HepG2 (cell line): Measurements from ENCODE around the gene GFOD1. TPM values are rescaled to one million over a fixed set of nuclear protein-coding genes. Genes with fewer than 3 reads are reported as not detected.
A peak's percentile ranks its signal among the peaks of the same experiment; 100 is the strongest.
"Not testable (repeated sequence)": the region's sequence is repeated elsewhere in the genome, so short reads cannot be mapped to it uniquely, and the experiment has no call there.

Experiments used
- ATAC-seq: fragments of 200-7000 bp; cut with Tn5 transposase; 3 replicates; pipeline ENCODE4 v1.9.1; 2020; ENCODE audit warnings: mild to moderate bottlenecking, moderate library complexity
- BruUV-seq: library from RNA; stranded (reverse); fragments of 400-500 nt; replicated peaks from 2 replicates; lab custom pipeline; 2021; lab: Mats Ljungman, UMichigan
- CTCF ChIA-PET: fragments of 300-600 bp; formaldehyde crosslinking; extraction: SDS; loops from one replicate; lab custom pipeline; 2021; ENCODE audit warnings: low total read pairs, inconsistent platforms, low intra/inter-chr PET ratio; lab: Yijun Ruan, JAX
- POLR2A ChIA-PET: fragments of 350-600 bp; sonication (Branson Sonifier 250); formaldehyde crosslinking; loops from one replicate; lab custom pipeline; 2020; ENCODE audit warnings: antibody characterized with exemption, inconsistent platforms; lab: Yijun Ruan, JAX
- DNase-seq: peaks from one replicate; pipeline ENCODE4 v3.0.0-alpha.2; 2015; ENCODE audit warnings: low spot score
- FAIRE-seq: peaks from 3 replicates; lab custom pipeline; 2011; peaks lifted over from hg19 to GRCh38; lab: Jason Lieb, UNC
- H2AFZ ChIP-seq: one replicate; pipeline ENCODE4 v1.6.1; 2011; ENCODE audit warnings: low read length, inconsistent platforms
- H3K27ac ChIP-seq: fragments of 300-600 bp; 3 replicates; pipeline ENCODE4 v1.8.0; 2011; ENCODE audit warnings: mixed run types, mild to moderate bottlenecking, mixed read lengths, low read length, inconsistent platforms; ENCODE audit not compliant: insufficient read depth; ENCODE audit errors: extremely low read length
- H3K27me3 ChIP-seq, 2 experiments: fragments of 200-600 bp in 1 of 2; 2 replicates in 1 of 2; 3 replicates in 1 of 2; pipeline versions ENCODE4 v1.6.0 to v1.8.0; 2011; ENCODE audit warnings: low read length in 2 of 2, mild to moderate bottlenecking in 2 of 2, moderate library complexity in 2 of 2, inconsistent platforms in 1 of 2; ENCODE audit not compliant: insufficient read depth in 2 of 2, control insufficient read depth in 1 of 2
- H3K36me3 ChIP-seq, 2 experiments: fragments of 200-600 bp in 1 of 2; replicated peaks in 1 of 2; 2 replicates in 1 of 2; 3 replicates in 1 of 2; pipeline versions ENCODE4 v1.5.1 to v1.8.0; 2011; ENCODE audit warnings: low read length in 2 of 2, inconsistent platforms in 1 of 2; ENCODE audit not compliant: insufficient read depth in 2 of 2, control insufficient read depth in 1 of 2
- H3K4me1 ChIP-seq: 2 replicates; pipeline ENCODE4 v1.5.1; 2012; ENCODE audit warnings: low read length, inconsistent platforms; ENCODE audit not compliant: insufficient read depth
- H3K4me2 ChIP-seq: 2 replicates; pipeline ENCODE4 v1.6.0; 2011; ENCODE audit warnings: low read depth, low read length, inconsistent platforms
- H3K4me3 ChIP-seq, 3 experiments: fragments of 200-600 bp in 1 of 3; sonication (generic), shearing (Covaris generic) in 1 of 3; replicated peaks in 1 of 3; 2 replicates each; pipeline ENCODE4 v1.5.1; 2011 to 2016; ENCODE audit warnings: low read length in 3 of 3, inconsistent platforms in 2 of 3, low read depth in 2 of 3, mild to moderate bottlenecking in 2 of 3, control low read depth in 1 of 3, mixed read lengths in 1 of 3; ENCODE audit not compliant: insufficient read depth in 1 of 3
- H3K79me2 ChIP-seq: one replicate; pipeline ENCODE4 v1.6.1; 2011; ENCODE audit warnings: low read length, inconsistent platforms; ENCODE audit not compliant: insufficient read depth
- H3K9ac ChIP-seq: 2 replicates; pipeline ENCODE4 v1.6.0; 2011; ENCODE audit warnings: mild to moderate bottlenecking, low read depth, low read length, inconsistent platforms; ENCODE audit not compliant: insufficient read depth
- H3K9me3 ChIP-seq: 2 replicates; pipeline ENCODE4 v1.5.1; 2012; ENCODE audit warnings: mild to moderate bottlenecking, low read length
- H4K20me1 ChIP-seq: 2 replicates; pipeline ENCODE4 v1.6.0; 2011; ENCODE audit warnings: inconsistent platforms, mild to moderate bottlenecking, low read length, moderate library complexity; ENCODE audit not compliant: insufficient read depth
- ATRX ChIP-seq: sonication (generic); formaldehyde crosslinking; IDR thresholded peaks from 2 replicates; pipeline ENCODE4 v1.4.0; 2020; ENCODE audit warnings: missing genetic modification reagents, borderline replicate concordance
- CREM ChIP-seq, 2 experiments: sonication (generic) in 1 of 2; formaldehyde crosslinking in 1 of 2; IDR thresholded peaks; 2 replicates each; pipeline versions ENCODE4 v1.4.0 to v1.6.1; 2016 to 2020; ENCODE audit warnings: antibody characterized with exemption in 1 of 2, mild to moderate bottlenecking in 1 of 2, missing genetic modification reagents in 1 of 2
- FOXA1 ChIP-seq, 2 experiments: fragments of 450-650 bp in 1 of 2; sonication (generic) in 1 of 2; formaldehyde crosslinking in 1 of 2; IDR thresholded peaks; 2 replicates each; pipeline versions ENCODE4 v1.4.0 to v1.6.1; 2016 to 2020; ENCODE audit warnings: missing genetic modification reagents in 1 of 2
- GABPB1 ChIP-seq: IDR thresholded peaks from 2 replicates; pipeline ENCODE4 v1.6.1; 2016; ENCODE audit warnings: mild to moderate bottlenecking, missing genetic modification reagents, moderate library complexity, missing compliant biosample characterization
- HOXA5 ChIP-seq: sonication (generic); formaldehyde crosslinking; IDR thresholded peaks from 2 replicates; pipeline ENCODE4 v1.4.0; 2020; ENCODE audit warnings: missing genetic modification reagents
- MATR3 ChIP-seq: sonication (generic); formaldehyde crosslinking; IDR thresholded peaks from 2 replicates; pipeline ENCODE4 v1.4.0; 2020; ENCODE audit warnings: missing genetic modification reagents
- MXD3 ChIP-seq: IDR thresholded peaks from 2 replicates; pipeline ENCODE4 v1.6.1; 2016; ENCODE audit warnings: mild to moderate bottlenecking, missing biosample characterization, missing genetic modification reagents
- NR1H2 ChIP-seq: sonication (generic); formaldehyde crosslinking; IDR thresholded peaks from 2 replicates; pipeline ENCODE4 v1.8.1; 2022; ENCODE audit warnings: low read depth, missing genetic modification reagents, borderline replicate concordance
- PAWR ChIP-seq: sonication (generic); formaldehyde crosslinking; IDR thresholded peaks from 2 replicates; pipeline ENCODE4 v1.4.0; 2020; ENCODE audit warnings: missing genetic modification reagents, mild to moderate bottlenecking, borderline replicate concordance
- SSRP1 ChIP-seq: IDR thresholded peaks from 2 replicates; pipeline ENCODE4 v1.6.1; 2016; ENCODE audit warnings: control low read depth
- ZMYM2 ChIP-seq: sonication (generic); formaldehyde crosslinking; IDR thresholded peaks from 2 replicates; pipeline ENCODE4 v1.8.0; 2022; ENCODE audit warnings: mild to moderate bottlenecking, missing genetic modification reagents
- ZNF260 ChIP-seq: sonication (generic); formaldehyde crosslinking; IDR thresholded peaks from 2 replicates; pipeline ENCODE4 v1.4.0; 2020; ENCODE audit warnings: missing genetic modification reagents, low read depth, mild to moderate bottlenecking, borderline replicate concordance
- ZNF30 ChIP-seq: sonication (generic); formaldehyde crosslinking; IDR thresholded peaks from 2 replicates; pipeline ENCODE4 v1.5.0; 2020; ENCODE audit warnings: mild to moderate bottlenecking, missing genetic modification reagents
- ZNF556 ChIP-seq: sonication (generic); formaldehyde crosslinking; IDR thresholded peaks from 2 replicates; pipeline ENCODE4 v1.4.0; 2020; ENCODE audit warnings: mild to moderate bottlenecking, missing genetic modification reagents, borderline replicate concordance
- ZNF740 ChIP-seq: sonication (generic); formaldehyde crosslinking; IDR thresholded peaks from 2 replicates; pipeline ENCODE4 v1.4.0; 2020; ENCODE audit warnings: missing genetic modification reagents
- ZSCAN20 ChIP-seq: sonication (generic); formaldehyde crosslinking; IDR thresholded peaks from 2 replicates; pipeline ENCODE4 v1.4.0; 2020; ENCODE audit warnings: missing genetic modification reagents, mild to moderate bottlenecking, borderline replicate concordance
- WGBS: methylation state at CpG from one replicate; pipeline ENCODE4 v1.1.6; 2017; ENCODE audit warnings: low lambda C conversion rate; 5-methylcytosine and 5-hydroxymethylcytosine counted together
- in situ Hi-C: cut with HindIII; loops from 2 replicates; pipeline ENCODE4 v1.10.0; 2017; ENCODE audit warnings: low pct_unique_long_range_greater_than_20kb; ENCODE audit not compliant: extremely low pct_ligation_motif_present
- intact Hi-C: fragments of 100-400 bp; cut with micrococcal nuclease; formaldehyde crosslinking; loops from one replicate; pipeline ENCODE4 v1.10.0; 2022; ENCODE audit not compliant: unreplicated experiment
- polyA plus RNA-seq, 8 experiments: library from polyadenylated mRNA; depleted of rRNA in 3 of 8; stranded (reverse) in 7 of 8; unstranded in 1 of 8; fragments of >200 nt; fragmentation: Illumina TruSeq in 4 of 8; extraction: Trizol in 4 of 8; gene quantifications; 2 replicates each; pipeline versions ENCODE4 v1.2.1 to v1.2.3, GENCODE V29; 2011 to 2016; ENCODE audit warnings: low read depth in 4 of 8, missing spikeins in 1 of 8, mixed read lengths in 1 of 8; ENCODE audit not compliant: insufficient read depth in 1 of 8
- total RNA-seq, 5 experiments: library from RNA; depleted of rRNA; stranded (reverse); fragments of >200 nt; fragmentation: Illumina TruSeq; extraction: Trizol; gene quantifications; 2 replicates each; pipeline ENCODE4 v1.2.3, GENCODE V29; 2016; ENCODE audit warnings: low read depth in 1 of 5

GFOD1 gene
- total and polyA plus RNA-seq, 2 of the 13 experiments (the other 11 are each of a cell fraction or from before 2014, with no cell fraction given), result 1.9 to 6.4 TPM

- intact Hi-C loops, H3K4me3 ChIP-seq, in situ Hi-C loops: not testable (repeated sequence)
Observed at GRCh38 chr6:13326031-13326586, 161.3 kb downstream of the GFOD1 start.

GRCh38 chr6:13319891-13320564 is 167.4 kb downstream of the GFOD1 start:
- in situ Hi-C loops, result no loop called here
- Histone ChIP-seq H3K4me1 (no peaks in the 10 kb centered on the region), H3K9ac (no peak overlapping the region), H3K27ac (no peak overlapping the region), H3K9me3 (no peaks in the 10 kb centered on the region), H3K27me3 (no peaks in the 10 kb centered on the region), H4K20me1 (no peaks in the 10 kb centered on the region), H3K36me3 (peaks cover 21 to 84% of the 10 kb centered on the region in 2 experiments), H2AFZ (no peak overlapping the region), H3K4me3 (no peak overlapping the region), H3K79me2 (no peaks in the 10 kb centered on the region), H3K4me2 (no peak overlapping the region)
- no peak for ATAC-seq
- WGBS, result 96% methylated on average over 5 of the region's 5 CpGs
- DNase-seq, result no peak
- no TSS peak for BruUV-seq
- ChIA-PET POLR2A (no interaction called here), CTCF (no interaction called here)
- intact Hi-C loops, result no loop called here
- TF ChIP-seq MATR3 (CRISPR knock-in tag), result no peak
- TF ChIP-seq ZSCAN20 (CRISPR knock-in tag), result no peak
- no peak for TF ChIP-seq ATRX (CRISPR knock-in tag)
- TF ChIP-seq HOXA5, result no peak
- TF ChIP-seq SSRP1 (CRISPR knock-in tag), result no peak
- no peak for TF ChIP-seq ZNF556 (CRISPR knock-in tag)
- no peak for TF ChIP-seq NR1H2
- no peak for TF ChIP-seq MXD3 (CRISPR knock-in tag)
- TF ChIP-seq ZMYM2 (CRISPR knock-in tag), result no peak
- no peak for TF ChIP-seq ZNF260 (CRISPR knock-in tag)
- TF ChIP-seq PAWR (CRISPR knock-in tag), result no peak
- no peak for TF ChIP-seq ZNF30 (CRISPR knock-in tag)
- no peak for TF ChIP-seq ZNF740
- TF ChIP-seq GABPB1 (CRISPR knock-in tag), result no peak
- peak; percentile 8 for FAIRE-seq

More at GRCh38 chr6:13326031-13326586, 161.3 kb downstream of the GFOD1 start:
- H3K79me2 ChIP-seq; H3K27ac ChIP-seq; H3K27me3 ChIP-seq; ATAC-seq; H3K9me3 ChIP-seq; BruUV-seq; POLR2A ChIA-PET; H3K9ac ChIP-seq; H4K20me1 ChIP-seq; H2AFZ ChIP-seq; TF ChIP-seq CREM (CRISPR knock-in tag; IDR thresholded peaks at IDR 0.05): not testable (repeated sequence)
- Histone ChIP-seq H3K4me1 (peaks cover 29% of the 10 kb centered on the region), H3K36me3 (peaks cover 3 to 36% of the 10 kb centered on the region in 2 experiments; a peak in 4 of 5 replicates), H3K4me2 (0 out of 2 replicates have a peak overlapping the region, but pooled peaks have one; percentile 0)
- CTCF ChIA-PET, result interaction anchor here (0.7 kb wide), 1 partner anchor 37 kb away, joined by 3 read pairs; no protein-coding TSS in a partner anchor
- peak; percentile 53 for DNase-seq
- FAIRE-seq, result peak; percentile 37
- WGBS, result 45% methylated on average over 3 of the region's 3 CpGs
- TF ChIP-seq CREM (IDR thresholded peaks at IDR 0.05) (peak; percentile 33; the same call in 1 of the 2 replicates), FOXA1 (IDR thresholded peaks at IDR 0.05) (peak; percentile 22; the same call in 1 of the 2 replicates), FOXA1 (CRISPR knock-in tag; IDR thresholded peaks at IDR 0.05) (0 out of 2 replicates have a peak, but pooled peaks have one; percentile 19)
